Activated CD8-positive, alpha-beta T cell treated with anti-CD3 and anti-CD28 coated beads for 36 hours (primary cell): Measurements from ENCODE around the gene SPECC1. TPM values are rescaled to one million over a fixed set of nuclear protein-coding genes. Genes with fewer than 3 reads are reported as not detected.

Experiments
- ATAC-seq: fragments of 200-7000 bp; cut with Tn5 transposase; one replicate; pipeline ENCODE4 v1.10.0; 2021; ENCODE audit warnings: mild to moderate bottlenecking, moderate library complexity
- CTCF ChIA-PET: fragments of 350-600 bp; sonication (Branson Sonifier 250); formaldehyde crosslinking; loops from one replicate; lab custom pipeline; 2021; ENCODE audit warnings: antibody characterized with exemption; lab: Charles Lee
- POLR2A ChIA-PET: fragments of 350-600 bp; sonication (Branson Sonifier 250); formaldehyde crosslinking; loops from one replicate; lab custom pipeline; 2021; ENCODE audit warnings: antibody characterized with exemption; lab: Charles Lee
- DNase-seq: peaks from one replicate; pipeline ENCODE4 v3.0.0-alpha.2; 2020
- H3K27ac Mint-ChIP-seq: one replicate; pipeline ENCODE4 v1.8.0; 2021; ENCODE audit warnings: mild to moderate bottlenecking, mixed read lengths
- H3K27me3 Mint-ChIP-seq: one replicate; pipeline ENCODE4 v1.8.0; 2021; ENCODE audit warnings: mixed read lengths
- H3K36me3 Mint-ChIP-seq: one replicate; pipeline ENCODE4 v1.8.0; 2021; ENCODE audit warnings: low read depth, mixed read lengths
- H3K4me1 Mint-ChIP-seq: one replicate; pipeline ENCODE4 v1.8.0; 2021; ENCODE audit warnings: low read depth, mixed read lengths
- H3K4me3 Mint-ChIP-seq: one replicate; pipeline ENCODE4 v1.8.0; 2021; ENCODE audit warnings: mild to moderate bottlenecking, moderate library complexity, mixed read lengths
- H3K9me3 Mint-ChIP-seq: one replicate; pipeline ENCODE4 v1.8.0; 2021; ENCODE audit warnings: mixed read lengths
- intact Hi-C: fragments of 100-400 bp; cut with micrococcal nuclease; formaldehyde crosslinking; loops from one replicate; pipeline ENCODE4 v1.10.0; 2022
- total RNA-seq, 2 experiments: library from RNA; stranded (reverse); gene quantifications; one replicate each; pipeline ENCODE4 v1.2.3, GENCODE V29; 2021
- TF ChIP-seq, protein P1 (sequence below): fragments of 200-600 bp; IDR thresholded peaks from one replicate; pipeline ENCODE4 v1.8.0; 2022; ENCODE audit warnings: antibody characterized with exemption, mild to moderate bottlenecking

SPECC1 gene
- total RNA-seq, 2 experiments from 2014 or later = 9.9 to 10.3 TPM

DNA sequence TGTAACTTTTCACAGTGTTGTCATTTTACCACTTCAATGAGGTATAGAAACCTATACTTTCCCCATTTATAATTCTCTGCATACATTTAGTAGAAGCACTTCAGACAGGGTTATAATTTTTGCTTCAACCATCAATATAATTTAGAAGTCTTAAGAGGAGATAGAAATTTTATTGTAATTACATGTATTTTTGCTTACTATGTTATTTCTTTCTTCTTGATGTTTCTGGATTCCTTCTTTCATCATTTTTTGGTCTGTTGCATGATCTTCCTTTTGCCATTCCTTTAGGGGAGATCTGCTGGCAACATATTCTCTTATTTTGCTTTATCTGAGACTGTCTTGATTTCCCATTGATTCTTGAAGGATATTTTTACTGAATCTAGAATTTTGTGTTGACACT lies 31.1 kb downstream of the SPECC1 start:
- no peak overlapping the region for H3K4me3 Mint-ChIP-seq
- POLR2A ChIA-PET = no interaction called here
- CTCF ChIA-PET = no interaction called here
- H3K36me3 Mint-ChIP-seq = no peaks in the 10 kb centered on the region
- DNase-seq (no peak), ATAC-seq (no peak)
- H3K4me1 Mint-ChIP-seq = peaks cover 12% of the 10 kb centered on the region
- no peak overlapping the region for H3K27ac Mint-ChIP-seq
- no peaks in the 10 kb centered on the region for H3K9me3 Mint-ChIP-seq
- H3K27me3 Mint-ChIP-seq = peaks cover 2% of the 10 kb centered on the region
- TF ChIP-seq, protein P1, sequence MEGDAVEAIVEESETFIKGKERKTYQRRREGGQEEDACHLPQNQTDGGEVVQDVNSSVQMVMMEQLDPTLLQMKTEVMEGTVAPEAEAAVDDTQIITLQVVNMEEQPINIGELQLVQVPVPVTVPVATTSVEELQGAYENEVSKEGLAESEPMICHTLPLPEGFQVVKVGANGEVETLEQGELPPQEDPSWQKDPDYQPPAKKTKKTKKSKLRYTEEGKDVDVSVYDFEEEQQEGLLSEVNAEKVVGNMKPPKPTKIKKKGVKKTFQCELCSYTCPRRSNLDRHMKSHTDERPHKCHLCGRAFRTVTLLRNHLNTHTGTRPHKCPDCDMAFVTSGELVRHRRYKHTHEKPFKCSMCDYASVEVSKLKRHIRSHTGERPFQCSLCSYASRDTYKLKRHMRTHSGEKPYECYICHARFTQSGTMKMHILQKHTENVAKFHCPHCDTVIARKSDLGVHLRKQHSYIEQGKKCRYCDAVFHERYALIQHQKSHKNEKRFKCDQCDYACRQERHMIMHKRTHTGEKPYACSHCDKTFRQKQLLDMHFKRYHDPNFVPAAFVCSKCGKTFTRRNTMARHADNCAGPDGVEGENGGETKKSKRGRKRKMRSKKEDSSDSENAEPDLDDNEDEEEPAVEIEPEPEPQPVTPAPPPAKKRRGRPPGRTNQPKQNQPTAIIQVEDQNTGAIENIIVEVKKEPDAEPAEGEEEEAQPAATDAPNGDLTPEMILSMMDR = no peak
- intact Hi-C loops = loop anchor here (10.0 kb wide), 1 partner anchor 55 kb away; no protein-coding TSS in a partner anchor

DNA sequence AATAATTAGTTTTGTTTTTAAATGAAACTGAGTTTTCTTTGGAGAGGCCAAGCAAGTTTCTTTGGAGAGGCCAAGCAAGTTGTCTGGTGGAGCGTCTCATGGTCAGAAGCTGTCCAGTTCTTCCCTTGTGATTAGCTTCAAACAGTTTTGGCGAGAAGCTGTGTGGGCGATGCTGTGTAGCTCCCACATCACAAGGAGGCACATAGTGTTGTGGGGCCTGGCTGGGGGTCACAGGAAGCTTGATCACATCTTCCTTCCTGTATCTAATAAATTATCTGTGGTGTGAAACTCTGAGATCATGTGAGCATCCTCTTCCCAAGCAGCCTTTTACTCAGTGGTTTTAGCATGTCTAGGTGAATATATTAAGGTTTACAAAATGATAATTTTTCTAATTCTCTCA lies 33.9 kb downstream of the SPECC1 start:
- no peak overlapping the region for H3K4me3 Mint-ChIP-seq
- ChIA-PET POLR2A (interaction anchor here (0.6 kb wide), 3 partner anchors 21 to 136 kb away, joined by 3 to 4 read pairs (median 3); no protein-coding TSS in a partner anchor), CTCF (interaction anchor here (0.7 to 2.1 kb wide), 10 partner anchors 9 to 79 kb away, joined by 3 to 8 read pairs (median 4); partner anchors contain the start of gene SPECC1)
- peak overlapping the region; percentile 47 for H3K27ac Mint-ChIP-seq
- peaks cover 12% of the 10 kb centered on the region for H3K4me1 Mint-ChIP-seq
- ATAC-seq (peak; percentile 68), DNase-seq (peak; percentile 65)
- no peaks in the 10 kb centered on the region for H3K9me3 Mint-ChIP-seq
- H3K27me3 Mint-ChIP-seq = no peaks in the 10 kb centered on the region
- H3K36me3 Mint-ChIP-seq = no peaks in the 10 kb centered on the region
- TF ChIP-seq, protein P1 = no peak
- intact Hi-C loops = loop anchor here (10.0 kb wide), 1 partner anchor 58 kb away; no protein-coding TSS in a partner anchor

DNA sequence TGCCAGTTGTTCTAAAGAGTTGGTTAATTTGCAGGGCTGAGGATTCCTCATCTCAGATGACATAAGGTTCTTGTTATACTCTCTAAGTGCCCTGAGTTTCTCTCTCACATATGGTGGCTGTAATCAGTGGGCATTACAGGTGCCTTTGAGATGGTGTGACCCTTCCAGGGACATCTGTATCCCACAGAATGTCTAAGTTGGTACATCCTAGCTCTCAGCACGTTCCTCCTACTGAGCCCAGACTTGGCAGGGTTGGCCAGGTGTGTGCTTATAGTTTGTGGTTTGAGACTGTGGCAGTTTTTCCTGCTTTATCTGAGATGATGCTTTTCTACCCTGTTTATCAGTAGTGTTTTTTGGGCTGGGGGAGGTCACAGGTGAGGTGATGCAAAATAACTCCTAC lies 36.3 kb downstream of the SPECC1 start:
- no peaks in the 10 kb centered on the region for H3K9me3 Mint-ChIP-seq

DNA sequence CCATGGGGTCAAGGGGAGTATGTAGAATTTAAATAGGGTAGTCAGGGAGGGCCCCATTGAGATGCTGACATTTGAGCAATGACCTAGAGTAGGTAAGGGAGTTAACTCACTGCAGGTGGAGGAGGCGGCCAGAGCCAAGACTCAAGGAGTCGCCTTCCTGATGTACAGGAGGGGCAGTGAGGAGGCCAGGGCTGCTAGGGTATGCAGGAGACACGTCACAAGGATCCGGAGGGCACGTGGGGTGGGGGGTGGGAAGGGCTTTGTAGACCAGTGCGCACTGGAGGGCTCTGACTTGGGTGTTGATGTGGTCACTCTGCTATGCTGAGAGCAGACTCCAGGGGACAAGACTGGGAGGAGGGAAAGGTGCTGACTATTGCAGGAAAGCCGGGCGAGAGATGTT lies 37.5 kb downstream of the SPECC1 start:
- POLR2A ChIA-PET = no interaction called here
- H3K27ac Mint-ChIP-seq = no peak overlapping the region
- H3K27me3 Mint-ChIP-seq = no peaks in the 10 kb centered on the region
- TF ChIP-seq, protein P1 = no peak
- ATAC-seq (no peak), DNase-seq (no peak)
- intact Hi-C loops = loop anchor here (10.0 kb wide), 1 partner anchor 62 kb away; no protein-coding TSS in a partner anchor
- CTCF ChIA-PET = no interaction called here
- no peak overlapping the region for H3K4me3 Mint-ChIP-seq
- H3K36me3 Mint-ChIP-seq = no peaks in the 10 kb centered on the region
- H3K4me1 Mint-ChIP-seq = peaks cover 12% of the 10 kb centered on the region
- H3K9me3 Mint-ChIP-seq = no peaks in the 10 kb centered on the region

More for the DNA sequence above, 36.3 kb downstream of the SPECC1 start:
- TF ChIP-seq, protein P1 = no peak
- peaks cover 12% of the 10 kb centered on the region for H3K4me1 Mint-ChIP-seq
- no peak overlapping the region for H3K4me3 Mint-ChIP-seq
- H3K27me3 Mint-ChIP-seq = no peaks in the 10 kb centered on the region
- H3K27ac Mint-ChIP-seq = no peak overlapping the region
- DNase-seq (no peak), ATAC-seq (no peak)
- CTCF ChIA-PET = no interaction called here
- H3K36me3 Mint-ChIP-seq = no peaks in the 10 kb centered on the region
- POLR2A ChIA-PET = no interaction called here
- intact Hi-C loops = loop anchor here (10.0 kb wide), 1 partner anchor 61 kb away; no protein-coding TSS in a partner anchor

DNA sequence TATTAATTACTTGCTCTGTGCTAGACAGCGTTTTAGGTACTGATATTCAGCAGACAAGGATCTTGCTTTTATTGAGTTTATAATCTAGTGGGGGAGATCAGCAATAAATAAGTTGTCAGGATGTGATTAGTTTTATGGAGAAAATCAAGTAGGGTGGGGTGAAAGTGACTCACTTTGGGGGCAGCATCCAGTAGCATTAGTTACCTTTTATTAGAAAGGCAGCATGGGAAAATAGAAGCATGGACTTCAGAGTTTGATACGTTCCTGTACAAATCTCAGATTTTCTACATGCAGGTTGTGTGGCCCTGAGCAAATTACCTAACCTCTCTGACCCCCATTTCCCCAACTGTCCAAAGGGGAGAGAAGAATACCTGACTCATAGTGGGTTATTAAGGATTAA lies 42.5 kb downstream of the SPECC1 start:
- Mint-ChIP-seq H3K4me3 (no peak overlapping the region), H3K36me3 (no peaks in the 10 kb centered on the region), H3K27ac (no peak overlapping the region), H3K27me3 (peaks cover 2% of the 10 kb centered on the region), H3K4me1 (no peaks in the 10 kb centered on the region), H3K9me3 (no peaks in the 10 kb centered on the region)
- POLR2A ChIA-PET = no interaction called here
- TF ChIP-seq, protein P1 = no peak
- intact Hi-C loops = no loop called here
- no peak for ATAC-seq
- CTCF ChIA-PET = interaction anchor here (0.6 to 1.3 kb wide), 2 partner anchors 8 to 13 kb away, joined by 3 to 4 read pairs; no protein-coding TSS in a partner anchor
- DNase-seq = no peak
